GM18868 (cell line): ENCODE measurements around the gene NSUN7.
"Not testable (repeated sequence)": the region's sequence is repeated elsewhere in the genome, so short reads cannot be mapped to it uniquely, and the experiment has no call there.

Source experiments
- ATAC-seq: cut with Tn5 transposase; IDR thresholded peaks from one replicate; pipeline ENCODE4 v1.9.1; 2021; ENCODE audit warnings: mild to moderate bottlenecking, moderate library complexity; ENCODE audit not compliant: unreplicated experiment

The NSUN7 gene

GRCh38 chr4:40812856-40813255 is 63.1 kb downstream of the NSUN7 start:
- no peak for ATAC-seq

- ATAC-seq, result not testable (repeated sequence)
Measured at GRCh38 chr4:40817157-40817556, 67.4 kb downstream of the NSUN7 start.

- ATAC-seq, result no peak
Measured at GRCh38 chr4:40820101-40820500, 70.3 kb downstream of the NSUN7 start.

- ATAC-seq, result no peak
Measured at GRCh38 chr4:40822420-40823166, 72.8 kb downstream of the NSUN7 start.

GRCh38 chr4:40825014-40825838 is 75.5 kb downstream of the NSUN7 start:
- ATAC-seq, result no peak

- ATAC-seq, result no peak
Measured at GRCh38 chr4:40826821-40827220, 77.1 kb downstream of the NSUN7 start.

- no peak for ATAC-seq
Measured at GRCh38 chr4:40827758-40828157, 78.0 kb downstream of the NSUN7 start.

GRCh38 chr4:40828661-40829060 is 78.9 kb downstream of the NSUN7 start:
- ATAC-seq, result no peak

GRCh38 chr4:40829586-40829985 is 79.8 kb downstream of the NSUN7 start:
- ATAC-seq, result no peak

GRCh38 chr4:40831146-40831907 is 81.6 kb downstream of the NSUN7 start:
- no peak for ATAC-seq

GRCh38 chr4:40832175-40832574 is 82.4 kb downstream of the NSUN7 start:
- ATAC-seq, result no peak

GRCh38 chr4:40833212-40833611 is 83.5 kb downstream of the NSUN7 start:
- ATAC-seq, result no peak

- no peak for ATAC-seq
Measured at GRCh38 chr4:40837094-40837870, 87.5 kb downstream of the NSUN7 start.

- no peak for ATAC-seq
Measured at GRCh38 chr4:40838742-40839141, 89.0 kb downstream of the NSUN7 start.

GRCh38 chr4:40840255-40840984 is 90.7 kb downstream of the NSUN7 start:
- ATAC-seq, result peak; percentile 49

- peak; percentile 78 for ATAC-seq
Measured at GRCh38 chr4:40840985-40841571, 91.3 kb downstream of the NSUN7 start.

GRCh38 chr4:40842318-40842717 is 92.6 kb downstream of the NSUN7 start:
- ATAC-seq, result no peak

- ATAC-seq, result no peak
Measured at GRCh38 chr4:40842725-40843423, 93.1 kb downstream of the NSUN7 start.

- ATAC-seq, result peak; percentile 45
Measured at GRCh38 chr4:40843696-40844095, 93.9 kb downstream of the NSUN7 start.
